ENCODE measurements around the gene KLHL35. TPM values are rescaled to one million over a fixed set of nuclear protein-coding genes. Genes with fewer than 3 reads are reported as not detected.

The KLHL35 gene
- total RNA-seq, 1 donor from 2014 or later = 0.55 TPM

- Mint-ChIP-seq H3K4me3 (ENCODE audit: low read depth) (no peak overlapping the region), H3K27ac (no peak overlapping the region), H3K4me1 (ENCODE audit: low read depth) (no peaks in the 10 kb centered on the region), H3K9me3 (ENCODE audit: low read depth) (no peaks in the 10 kb centered on the region), H3K27me3 (peaks cover 3% of the 10 kb centered on the region), H3K36me3 (ENCODE audit: insufficient read depth) (no peaks in the 10 kb centered on the region)
- DNase-seq (ENCODE audit: low spot score, unreplicated experiment) = no peak
- no peak for TF ChIP-seq CTCF (IDR thresholded peaks at IDR 0.05; ENCODE audit: unreplicated experiment)
Measured at GRCh38 chr11:75389276-75389605, 43.8 kb downstream of the KLHL35 start.

GRCh38 chr11:75388386-75389275, 44.4 kb downstream of the KLHL35 start:
- H3K4me1 Mint-ChIP-seq (ENCODE audit: low read depth) = no peaks in the 10 kb centered on the region
- DNase-seq (ENCODE audit: low spot score, unreplicated experiment) = peak; percentile 26
- TF ChIP-seq CTCF (IDR thresholded peaks at IDR 0.05; ENCODE audit: unreplicated experiment) = peak; percentile 86
- no peak overlapping the region for H3K4me3 Mint-ChIP-seq (ENCODE audit: low read depth)
- no peaks in the 10 kb centered on the region for H3K36me3 Mint-ChIP-seq (ENCODE audit: insufficient read depth)
- H3K9me3 Mint-ChIP-seq (ENCODE audit: low read depth) = no peaks in the 10 kb centered on the region
- no peak overlapping the region for H3K27ac Mint-ChIP-seq
- H3K27me3 Mint-ChIP-seq = peaks cover 3% of the 10 kb centered on the region

- DNase-seq (ENCODE audit: low spot score, unreplicated experiment) = no peak
- Mint-ChIP-seq H3K4me1 (ENCODE audit: low read depth) (no peaks in the 10 kb centered on the region), H3K27ac (no peak overlapping the region), H3K9me3 (ENCODE audit: low read depth) (no peaks in the 10 kb centered on the region), H3K4me3 (ENCODE audit: low read depth) (no peak overlapping the region), H3K27me3 (peaks cover 3% of the 10 kb centered on the region), H3K36me3 (ENCODE audit: insufficient read depth) (no peaks in the 10 kb centered on the region)
- no peak for TF ChIP-seq CTCF (IDR thresholded peaks at IDR 0.05; ENCODE audit: unreplicated experiment)
Measured at GRCh38 chr11:75387736-75388294, 45.2 kb downstream of the KLHL35 start.

GRCh38 chr11:75386942-75387630, 45.9 kb downstream of the KLHL35 start:
- Mint-ChIP-seq H3K4me1 (ENCODE audit: low read depth) (no peaks in the 10 kb centered on the region), H3K36me3 (ENCODE audit: insufficient read depth) (no peaks in the 10 kb centered on the region), H3K27me3 (peaks cover 3% of the 10 kb centered on the region), H3K4me3 (ENCODE audit: low read depth) (no peak overlapping the region), H3K9me3 (ENCODE audit: low read depth) (no peaks in the 10 kb centered on the region), H3K27ac (peak overlapping the region; percentile 67)
- TF ChIP-seq CTCF (IDR thresholded peaks at IDR 0.05; ENCODE audit: unreplicated experiment) = no peak
- DNase-seq (ENCODE audit: low spot score, unreplicated experiment) = no peak

GRCh38 chr11:75384438-75385080, 48.4 kb downstream of the KLHL35 start:
- DNase-seq (ENCODE audit: low spot score, unreplicated experiment) = peak; percentile 56
- no peaks in the 10 kb centered on the region for H3K36me3 Mint-ChIP-seq (ENCODE audit: insufficient read depth)
- H3K4me3 Mint-ChIP-seq (ENCODE audit: low read depth) = no peak overlapping the region
- peaks cover 2% of the 10 kb centered on the region for H3K4me1 Mint-ChIP-seq (ENCODE audit: low read depth)
- no peaks in the 10 kb centered on the region for H3K27me3 Mint-ChIP-seq
- H3K9me3 Mint-ChIP-seq (ENCODE audit: low read depth) = no peaks in the 10 kb centered on the region
- peak; percentile 98 for TF ChIP-seq CTCF (IDR thresholded peaks at IDR 0.05; ENCODE audit: unreplicated experiment)
- H3K27ac Mint-ChIP-seq = no peak overlapping the region

Data from progenitor cell of endocrine pancreas (in vitro differentiated cells).